Transverse colon (tissue), 4 donors: ENCODE results near the gene SMIM44. TPM values are rescaled to one million over a fixed set of nuclear protein-coding genes. Genes with fewer than 3 reads are reported as not detected.

Experiments used
- DNase-seq: peaks from one replicate; pipeline ENCODE4 v3.0.0-alpha.2; 2019
- H3K27ac ChIP-seq, 4 donors: fragments of 200-600 bp; sonication (generic); 2 replicates each; pipeline ENCODE4 v1.5.1; 2016 to 2018; ENCODE audit warnings: inconsistent platforms in 4 of 4
- H3K27me3 ChIP-seq: fragments of 200-600 bp; sonication (generic); 2 replicates; pipeline ENCODE4 v1.5.1; 2017; ENCODE audit warnings: inconsistent platforms
- H3K36me3 ChIP-seq, 4 donors: fragments of 200-600 bp; sonication (generic); 2 replicates each; pipeline ENCODE4 v1.5.1; 2017 to 2019; ENCODE audit warnings: inconsistent platforms in 4 of 4
- H3K4me1 ChIP-seq, 4 donors: fragments of 200-600 bp; sonication (generic); 2 replicates each; pipeline ENCODE4 v1.5.1; 2017 to 2020; ENCODE audit warnings: inconsistent platforms in 4 of 4
- H3K4me3 ChIP-seq, 4 donors: fragments of 200-600 bp; sonication (generic); 1 replicate in 1 of 4; 2 replicates in 3 of 4; pipeline versions ENCODE4 v1.5.1 to v1.6.1; 2017 to 2019; ENCODE audit warnings: inconsistent platforms in 4 of 4
- H3K9me3 ChIP-seq, 2 donors: fragments of 200-600 bp; sonication (generic); 2 replicates each; pipeline ENCODE4 v1.5.1; 2017 to 2019; ENCODE audit warnings: inconsistent platforms in 2 of 2
- CTCF ChIP-seq, 5 experiments: fragments of 200-600 bp in 3 of 5; fragments of 450-650 bp in 2 of 5; sonication (generic) in 3 of 5; IDR thresholded peaks; 1 replicate in 2 of 5; 2 replicates in 3 of 5; pipeline ENCODE4 v1.5.1; 2016 to 2017; ENCODE audit warnings: antibody characterized with exemption in 5 of 5, inconsistent platforms in 3 of 5, mild to moderate bottlenecking in 2 of 5, moderate library complexity in 1 of 5
- EP300 ChIP-seq: sonication (generic); formaldehyde crosslinking; IDR thresholded peaks from one replicate; pipeline ENCODE4 v1.6.1; 2017; ENCODE audit warnings: antibody characterized with exemption, low read depth
- POLR2A ChIP-seq: fragments of 450-650 bp; IDR thresholded peaks from one replicate; pipeline ENCODE4 v1.6.1; 2016; ENCODE audit warnings: antibody characterized with exemption, mild to moderate bottlenecking, moderate library complexity
- POLR2AphosphoS5 ChIP-seq, 3 donors: sonication (generic); formaldehyde crosslinking; IDR thresholded peaks; one replicate each; pipeline ENCODE4 v1.6.1; 2016; ENCODE audit warnings: antibody characterized with exemption in 3 of 3
- WGBS, 2 donors: methylation state at CpG; one replicate each; pipeline ENCODE4 v1.1.5; 2018; ENCODE audit warnings: low coverage in 1 of 2; 5-methylcytosine and 5-hydroxymethylcytosine counted together
- in situ Hi-C, 4 donors: fragments of 200-750 bp; cut with MboI; loops; one replicate each; pipeline versions ENCODE4 v1.15.0 to v1.15.1; 2017; ENCODE audit warnings: low sequenced_read_pairs in 3 of 4, low pct_ligation_motif_present in 1 of 4, low pct_unique_long_range_greater_than_20kb in 1 of 4
- intact Hi-C: fragments of 100-400 bp; cut with DNase I; formaldehyde crosslinking; loops from one replicate; pipeline ENCODE4 v1.15.1; 2023; ENCODE audit warnings: low total_unique reads
- total RNA-seq, 4 donors: library from RNA; depleted of rRNA; stranded (reverse); fragments of >200 nt; gene quantifications; one replicate each; pipeline ENCODE4 v1.1.0, GENCODE V29; 2016

The SMIM44 gene
- total RNA-seq, 4 donors from 2014 or later = 4.1 to 15.3 TPM; not detected in 2

GRCh38 chr19:3462991-3463713 lies 20.1 kb downstream of the SMIM44 start:
- Histone ChIP-seq H3K4me1 (peaks cover 8 to 46% (median 28%) of the 10 kb centered on the region in 4 donors), H3K27me3 (no peaks in the 10 kb centered on the region), H3K27ac (peak overlapping the region; percentile 18 to 80 (median 58)), H3K4me3 (no peak overlapping the region), H3K36me3 (peaks cover 0 to 14% (median 3%) of the 10 kb centered on the region in 4 donors), H3K9me3 (no peaks in the 10 kb centered on the region)
- WGBS, 2 donors = 83% methylated on average over 43 of the region's 58 CpGs; no CpG with 5 or more reads in 1 of the 2 donors
- DNase-seq = no peak
- in situ Hi-C loops (no loop called here), intact Hi-C loops (no loop called here)
- no peak for TF ChIP-seq POLR2A
- peak in 1 of 3 donors; percentile 6 for TF ChIP-seq POLR2AphosphoS5 (IDR thresholded peaks at IDR 0.05)
- no peak for TF ChIP-seq EP300

- peaks cover 17 to 41% (median 31%) of the 10 kb centered on the region in 4 donors for H3K4me1 ChIP-seq
- in situ Hi-C loops = no loop called here
Measured at GRCh38 chr19:3459965-3460582, 23.2 kb downstream of the SMIM44 start.

GRCh38 chr19:3459089-3459881 lies 24.0 kb downstream of the SMIM44 start:
- H3K4me1 ChIP-seq = peaks cover 17 to 40% (median 29%) of the 10 kb centered on the region in 4 donors
- no peaks in the 10 kb centered on the region for H3K27me3 ChIP-seq
- peak overlapping the region; percentile 79 to 87 (median 84) for H3K27ac ChIP-seq
- no peaks in the 10 kb centered on the region for H3K9me3 ChIP-seq
- intact Hi-C loops (no loop called here), in situ Hi-C loops (no loop called here)
- TF ChIP-seq POLR2AphosphoS5 (IDR thresholded peaks at IDR 0.05) (peak in 1 of 3 donors; percentile 30), POLR2A (no peak), EP300 (peak; percentile 29), CTCF (IDR thresholded peaks at IDR 0.05) (no peak)
- peaks cover 0 to 27% (median 3%) of the 10 kb centered on the region in 4 donors for H3K36me3 ChIP-seq
- WGBS, 2 donors = 48% methylated on average over 25 of the region's 26 CpGs; no CpG with 5 or more reads in 1 of the 2 donors
- DNase-seq = peak; percentile 63
- no peak overlapping the region for H3K4me3 ChIP-seq

More at GRCh38 chr19:3459965-3460582, 23.2 kb downstream of the SMIM44 start:
- H3K4me3 ChIP-seq = no peak overlapping the region
- WGBS, 2 donors = 73% methylated on average over 10 of the region's 15 CpGs; no CpG with 5 or more reads in 1 of the 2 donors
- no peaks in the 10 kb centered on the region for H3K9me3 ChIP-seq
- TF ChIP-seq POLR2A = no peak
- TF ChIP-seq CTCF (IDR thresholded peaks at IDR 0.05) = no peak
- no peak for TF ChIP-seq EP300
- TF ChIP-seq POLR2AphosphoS5 (IDR thresholded peaks at IDR 0.05) = no peak
- no peak for DNase-seq
- intact Hi-C loops = no loop called here
- peak overlapping the region; percentile 79 to 87 (median 84) for H3K27ac ChIP-seq
- H3K27me3 ChIP-seq = no peaks in the 10 kb centered on the region
- peaks cover 0 to 19% (median 3%) of the 10 kb centered on the region in 4 donors for H3K36me3 ChIP-seq

- no peaks in the 10 kb centered on the region for H3K27me3 ChIP-seq
- H3K36me3 ChIP-seq = peaks cover 0 to 28% (median 5%) of the 10 kb centered on the region in 4 donors
- no peak for DNase-seq
- peak overlapping the region; percentile 79 to 87 (median 84) for H3K27ac ChIP-seq
- no peak overlapping the region for H3K4me3 ChIP-seq
- peaks cover 17 to 40% (median 29%) of the 10 kb centered on the region in 4 donors for H3K4me1 ChIP-seq
- in situ Hi-C loops (no loop called here), intact Hi-C loops (no loop called here)
- TF ChIP-seq EP300 = no peak
- no peak for TF ChIP-seq POLR2AphosphoS5 (IDR thresholded peaks at IDR 0.05)
- 55% methylated on average over 19 of the region's 19 CpGs; no CpG with 5 or more reads in 1 of the 2 donors for WGBS, 2 donors
- no peaks in the 10 kb centered on the region for H3K9me3 ChIP-seq
Measured at GRCh38 chr19:3458229-3459088, 24.8 kb downstream of the SMIM44 start.
